Left colon (tissue), 2 donors: ENCODE measurements around the gene FAM53A. TPM values are rescaled to one million over a fixed set of nuclear protein-coding genes. Genes with fewer than 3 reads are reported as not detected.

ENCODE experiments used
- ATAC-seq: fragments of 200-7000 bp; cut with Tn5 transposase; one replicate; pipeline ENCODE4 v1.9.1; 2020; ENCODE audit warnings: mild to moderate bottlenecking, moderate library complexity
- DNase-seq, 2 donors: peaks; one replicate each; pipeline ENCODE4 v3.0.0-alpha.2; 2020
- intact Hi-C, 2 donors: fragments of 100-400 bp; cut with DNase I in 1 of 2; cut with micrococcal nuclease in 1 of 2; formaldehyde crosslinking; loops; one replicate each; pipeline versions ENCODE4 v1.11.2 to v1.14.0; 2022; cut with DNase I, micrococcal nuclease
- total RNA-seq, 2 donors: library from RNA; stranded (reverse); fragmentation: NEBNext Ultra II Directional; extraction: Animal tissue kit (Norgen Biotek cat#: 25700); gene quantifications; one replicate each; pipeline ENCODE4 v1.2.1, GENCODE V29; 2021
- donor health status: DM: no; HTN: no; CAD: no.
- donor health status: DM: yes; HTN: yes; CAD: no.

FAM53A gene
- total RNA-seq, 2 donors from 2014 or later = 0.49 to 0.61 TPM

GRCh38 chr4:1631136-1631535, 53.0 kb downstream of the FAM53A start:
- DNase-seq (no peak), ATAC-seq (no peak)
- intact Hi-C loops = loop anchor here in 1 of 2 donors (5.0 kb wide), 1 partner anchor 279 kb away; no protein-coding TSS in a partner anchor

GRCh38 chr4:1630266-1630665, 53.8 kb downstream of the FAM53A start:
- intact Hi-C loops = loop anchor here in 1 of 2 donors (5.0 kb wide), 1 partner anchor 278 kb away; no protein-coding TSS in a partner anchor
- ATAC-seq = no peak

GRCh38 chr4:1629699-1630083, 54.4 kb downstream of the FAM53A start:
- ATAC-seq (no peak), DNase-seq (no peak)
- intact Hi-C loops = loop anchor here (5.0 to 10.0 kb wide), 2 partner anchors 275 to 277 kb away; no protein-coding TSS in a partner anchor

More at GRCh38 chr4:1630266-1630665, 53.8 kb downstream of the FAM53A start:
- no peak for DNase-seq

GRCh38 chr4:1628892-1629698, 55.0 kb downstream of the FAM53A start:
- ATAC-seq = peak; percentile 81

GRCh38 chr4:1627417-1628313, 56.4 kb downstream of the FAM53A start:
- DNase-seq (no peak), ATAC-seq (no peak)
- intact Hi-C loops = loop anchor here in 1 of 2 donors (10.0 kb wide), 1 partner anchor 273 kb away; no protein-coding TSS in a partner anchor

More at GRCh38 chr4:1628892-1629698, 55.0 kb downstream of the FAM53A start:
- intact Hi-C loops = loop anchor here in 1 of 2 donors (10.0 kb wide), 1 partner anchor 274 kb away; no protein-coding TSS in a partner anchor
- peak; percentile 36 to 68 for DNase-seq

GRCh38 chr4:1626941-1627340, 57.2 kb downstream of the FAM53A start:
- DNase-seq (no peak), ATAC-seq (no peak)
- intact Hi-C loops = loop anchor here in 1 of 2 donors (10.0 kb wide), 1 partner anchor 272 kb away; no protein-coding TSS in a partner anchor

GRCh38 chr4:1626151-1626550, 58.0 kb downstream of the FAM53A start:
- no peak for DNase-seq
- intact Hi-C loops = loop anchor here in 1 of 2 donors (10.0 kb wide), 1 partner anchor 271 kb away; no protein-coding TSS in a partner anchor
- no peak for ATAC-seq

- intact Hi-C loops = loop anchor here in 1 of 2 donors (10.0 kb wide), 1 partner anchor 271 kb away; no protein-coding TSS in a partner anchor
- DNase-seq (no peak), ATAC-seq (no peak)
Measured at GRCh38 chr4:1625600-1626138, 58.4 kb downstream of the FAM53A start.

GRCh38 chr4:1624519-1624910, 59.6 kb downstream of the FAM53A start:
- no peak for ATAC-seq
- DNase-seq = no peak
- intact Hi-C loops = loop anchor here in 1 of 2 donors (10.0 kb wide), 1 partner anchor 270 kb away; no protein-coding TSS in a partner anchor

- no peak for ATAC-seq
- intact Hi-C loops = loop anchor here in 1 of 2 donors (10.0 kb wide), 1 partner anchor 269 kb away; no protein-coding TSS in a partner anchor
Measured at GRCh38 chr4:1623821-1624518, 60.1 kb downstream of the FAM53A start.

GRCh38 chr4:1623400-1623799, 60.7 kb downstream of the FAM53A start:
- DNase-seq (no peak), ATAC-seq (no peak)
- intact Hi-C loops = loop anchor here in 1 of 2 donors (10.0 kb wide), 1 partner anchor 269 kb away; no protein-coding TSS in a partner anchor

More at GRCh38 chr4:1623821-1624518, 60.1 kb downstream of the FAM53A start:
- no peak for DNase-seq

- ATAC-seq (no peak), DNase-seq (no peak)
- intact Hi-C loops = loop anchor here in 1 of 2 donors (10.0 kb wide), 1 partner anchor 268 kb away; no protein-coding TSS in a partner anchor
Measured at GRCh38 chr4:1622956-1623355, 61.2 kb downstream of the FAM53A start.

- intact Hi-C loops = loop anchor here in 1 of 2 donors (10.0 kb wide), 1 partner anchor 267 kb away; no protein-coding TSS in a partner anchor
- no peak for ATAC-seq
Measured at GRCh38 chr4:1622238-1622637, 61.9 kb downstream of the FAM53A start.

GRCh38 chr4:1621526-1621925, 62.6 kb downstream of the FAM53A start:
- ATAC-seq (no peak), DNase-seq (no peak)
- intact Hi-C loops = loop anchor here in 1 of 2 donors (10.0 kb wide), 1 partner anchor 267 kb away; no protein-coding TSS in a partner anchor

More at GRCh38 chr4:1622238-1622637, 61.9 kb downstream of the FAM53A start:
- DNase-seq = no peak

GRCh38 chr4:1619151-1619672, 64.9 kb downstream of the FAM53A start:
- no peak for ATAC-seq
- intact Hi-C loops = no loop called here
- DNase-seq = no peak

- ATAC-seq (no peak), DNase-seq (no peak)
- intact Hi-C loops = no loop called here
Measured at GRCh38 chr4:1618438-1618837, 65.7 kb downstream of the FAM53A start.

GRCh38 chr4:1616557-1616930, 67.6 kb downstream of the FAM53A start:
- ATAC-seq (no peak), DNase-seq (no peak)
- intact Hi-C loops = no loop called here
